ENCODE results near the gene OTOS. TPM values are rescaled to one million over a fixed set of nuclear protein-coding genes. Genes with fewer than 3 reads are reported as not detected.

The OTOS gene
- total RNA-seq, 2 donors from 2014 or later, result not detected

- ATAC-seq, result no peak
- DNase-seq, result no peak
- intact Hi-C loops (cut with DNase I, micrococcal nuclease), result no loop called here
These were observed 11.8 kb downstream of the OTOS start for GRCh38 chr2:240128608-240129145.

DNA sequence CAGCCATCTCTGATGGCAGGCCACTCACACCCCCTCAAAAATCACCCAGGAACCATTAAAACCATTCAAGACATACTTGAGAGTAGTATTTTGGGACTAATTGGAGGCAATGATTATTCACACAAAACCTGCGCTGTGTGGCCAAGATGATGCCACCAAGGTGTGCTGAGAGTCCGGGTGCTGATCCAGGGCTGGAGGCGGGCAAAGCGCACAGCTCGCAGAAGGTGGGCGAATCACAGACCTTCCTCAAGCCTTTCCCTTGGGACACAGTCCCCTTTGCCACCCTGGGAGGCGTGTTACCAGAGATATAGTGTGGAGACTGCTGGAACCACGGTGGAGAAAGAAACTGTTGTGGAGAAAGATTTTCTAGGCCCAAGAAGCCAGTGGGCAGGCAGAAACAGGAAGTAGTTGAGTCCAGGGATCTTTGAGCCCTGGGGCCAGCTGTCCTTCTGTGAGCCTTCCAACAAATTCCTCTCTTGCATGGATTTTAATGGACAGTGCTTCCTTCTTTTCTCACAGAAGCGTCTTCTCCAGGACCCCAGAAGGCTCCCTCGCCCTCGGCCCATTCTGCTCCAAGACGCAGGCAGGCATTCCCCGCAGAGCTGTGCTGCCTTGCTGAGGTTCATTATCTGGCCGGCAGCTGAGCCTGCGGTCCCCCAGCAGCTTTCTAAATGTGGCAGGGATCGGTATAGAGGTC is 12.4 kb downstream of the OTOS start:
- intact Hi-C loops (cut with DNase I, micrococcal nuclease), result no loop called here
- ATAC-seq (no peak), DNase-seq (no peak)

DNA sequence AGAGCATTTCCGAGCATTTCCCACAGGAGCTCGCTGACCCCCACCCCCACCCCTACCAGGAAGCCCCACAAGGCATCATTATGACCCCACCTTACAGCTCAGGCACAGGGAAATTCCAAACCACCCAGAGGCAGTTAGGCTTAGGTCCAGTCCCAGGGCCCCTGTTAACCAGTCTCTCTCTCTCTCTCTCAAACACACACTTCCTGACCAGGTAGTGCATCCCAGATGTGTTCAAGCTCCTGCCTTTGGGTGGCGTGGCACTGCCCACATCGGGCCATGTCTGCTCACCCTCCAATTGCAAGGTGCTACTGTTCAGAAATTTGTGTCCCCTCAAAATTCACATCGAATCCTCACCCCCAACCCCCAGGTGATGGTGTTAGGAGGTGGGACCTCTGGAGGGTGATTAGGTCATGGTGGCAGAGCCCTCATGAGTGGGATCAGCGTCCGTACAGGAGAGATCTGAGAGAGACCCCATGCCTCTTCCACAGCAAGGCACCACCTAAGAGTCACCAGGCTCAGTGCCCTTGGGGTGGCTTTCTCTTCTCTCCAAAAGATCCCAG is 13.2 kb downstream of the OTOS start:
- DNase-seq, result no peak
- ATAC-seq, result no peak
- intact Hi-C loops (cut with DNase I, micrococcal nuclease), result no loop called here

DNA sequence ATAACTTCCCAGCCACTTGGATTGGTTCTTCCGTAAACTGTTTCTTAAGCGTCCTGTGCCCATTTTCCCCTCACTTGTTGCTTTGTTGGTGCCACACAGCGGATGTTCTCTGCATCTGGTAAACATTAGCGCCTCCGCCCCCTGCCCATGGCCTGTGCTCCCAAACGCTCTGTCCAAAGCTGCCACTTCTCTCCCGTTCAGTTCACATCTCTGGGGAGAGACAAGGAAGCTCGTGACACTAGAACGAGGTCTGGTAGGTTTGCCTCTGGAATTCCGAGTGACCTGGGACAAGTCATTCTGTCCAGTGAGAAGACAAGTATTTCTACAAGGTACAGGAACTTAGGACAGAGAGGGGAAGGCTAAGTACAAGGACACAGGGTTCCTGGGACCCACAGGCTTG is 13.7 kb downstream of the OTOS start:
- no peak for DNase-seq
- intact Hi-C loops (cut with DNase I, micrococcal nuclease), result no loop called here
- no peak for ATAC-seq

DNA sequence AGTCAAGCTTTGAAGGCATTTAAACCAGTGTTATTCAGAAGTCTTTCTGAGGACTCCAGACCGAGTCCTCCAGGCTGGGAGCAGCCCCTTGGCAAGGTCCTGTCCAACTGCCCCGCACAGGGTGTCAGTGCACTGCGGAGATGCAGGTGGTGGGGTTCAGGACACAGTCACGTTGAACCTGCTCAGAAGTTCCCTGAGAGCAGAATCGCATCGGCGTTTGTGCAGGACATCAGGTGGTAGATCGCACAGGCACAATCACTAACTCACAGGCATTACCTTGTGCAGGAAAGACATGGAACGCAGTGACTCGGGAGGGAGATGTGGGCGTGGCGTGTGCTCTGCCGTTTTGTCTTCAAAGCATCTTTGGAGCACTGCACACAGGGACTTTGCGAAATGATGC is 14.7 kb downstream of the OTOS start:
- no peak for ATAC-seq
- DNase-seq, result no peak
- intact Hi-C loops (cut with DNase I, micrococcal nuclease), result no loop called here

GRCh38 chr2:240124651-240125030 is 15.8 kb downstream of the OTOS start:
- ATAC-seq, result no peak
- no peak for DNase-seq
- intact Hi-C loops (cut with DNase I, micrococcal nuclease), result no loop called here

DNA sequence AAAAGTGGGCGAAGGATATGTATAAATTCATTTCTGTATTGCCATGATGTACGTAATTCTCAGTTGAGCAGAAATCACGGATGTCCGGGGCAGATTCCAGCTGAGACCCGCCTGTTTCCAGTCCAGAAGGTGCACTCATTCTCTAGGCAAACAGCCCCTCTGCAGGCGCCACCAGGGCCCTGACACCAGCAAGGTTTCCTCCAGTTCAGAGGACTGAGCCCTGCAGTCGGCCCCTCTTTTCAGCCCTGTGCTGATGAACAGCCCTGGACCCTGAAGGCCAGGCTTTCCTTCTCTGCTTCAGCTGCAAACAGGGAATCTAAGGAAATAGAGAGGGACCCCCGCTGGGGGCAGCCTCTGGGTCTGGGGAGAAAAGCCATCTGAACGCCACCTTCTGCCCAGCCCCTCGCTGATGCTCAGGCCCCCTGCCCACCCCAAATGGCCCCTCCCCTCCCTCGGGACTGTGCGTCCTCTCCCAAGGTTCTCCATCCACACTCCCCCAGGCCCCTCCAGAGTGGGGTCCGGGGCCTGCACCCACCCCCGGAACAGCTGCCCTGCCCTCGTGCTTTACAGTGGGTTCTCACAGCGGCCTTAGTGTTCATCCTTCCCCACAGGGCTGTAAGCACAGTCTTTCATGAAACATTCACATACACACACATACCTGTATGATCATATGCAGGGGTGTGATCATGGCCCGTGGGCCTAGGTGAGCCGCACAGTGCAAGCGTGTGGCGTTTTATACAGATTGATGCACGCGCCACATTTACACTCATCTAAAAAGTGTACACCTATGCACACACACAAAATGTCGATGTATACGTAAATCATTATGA is 16.4 kb downstream of the OTOS start:
- intact Hi-C loops (cut with DNase I, micrococcal nuclease), result no loop called here
- DNase-seq (no peak), ATAC-seq (no peak)

DNA sequence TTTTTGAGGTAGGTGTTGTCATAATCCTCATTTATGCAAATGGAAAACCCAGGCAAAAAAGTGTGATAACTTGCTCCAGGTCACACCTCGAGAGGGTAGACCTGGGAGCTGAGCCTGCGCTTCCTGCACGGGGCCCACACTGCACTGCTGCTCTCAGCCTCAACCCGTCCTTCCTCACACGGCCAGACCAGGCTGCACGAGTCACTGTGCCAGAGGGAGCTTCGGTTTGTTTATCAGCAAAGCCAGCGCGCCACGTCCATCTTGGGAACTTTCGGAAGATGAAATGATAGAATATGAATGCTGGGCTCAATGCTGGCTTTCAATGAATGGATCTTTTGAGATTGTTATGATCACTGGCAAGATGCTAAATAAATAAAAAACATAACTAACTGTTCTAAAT is 18.8 kb downstream of the OTOS start:
- no peak for DNase-seq
- no peak for ATAC-seq
- intact Hi-C loops (cut with DNase I, micrococcal nuclease), result no loop called here

DNA sequence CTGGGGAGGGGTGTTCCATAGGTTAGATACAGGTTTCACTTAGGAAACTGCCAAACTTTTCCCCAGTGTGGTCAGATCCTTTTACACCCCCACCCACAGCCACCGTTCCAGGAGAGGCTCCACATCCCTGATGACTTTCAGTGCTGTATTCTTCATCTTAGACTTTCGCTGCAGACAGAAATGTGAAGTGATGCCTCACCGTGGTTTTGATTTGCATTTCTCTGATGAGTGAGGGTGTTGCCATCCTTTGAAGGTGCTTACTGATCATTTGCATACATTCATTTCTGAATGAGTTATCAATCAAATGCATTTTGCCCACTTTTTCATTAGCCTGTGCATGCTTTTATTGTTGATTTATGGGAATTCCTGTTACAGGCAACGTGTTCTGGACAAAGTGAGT is 19.3 kb downstream of the OTOS start:
- intact Hi-C loops (cut with DNase I, micrococcal nuclease), result no loop called here
- no peak for ATAC-seq

GRCh38 chr2:240114233-240114632 is 26.2 kb downstream of the OTOS start:
- DNase-seq, result no peak
- intact Hi-C loops (cut with DNase I, micrococcal nuclease), result no loop called here
- no peak for ATAC-seq

More for the DNA sequence above, 19.3 kb downstream of the OTOS start:
- no peak for DNase-seq

DNA sequence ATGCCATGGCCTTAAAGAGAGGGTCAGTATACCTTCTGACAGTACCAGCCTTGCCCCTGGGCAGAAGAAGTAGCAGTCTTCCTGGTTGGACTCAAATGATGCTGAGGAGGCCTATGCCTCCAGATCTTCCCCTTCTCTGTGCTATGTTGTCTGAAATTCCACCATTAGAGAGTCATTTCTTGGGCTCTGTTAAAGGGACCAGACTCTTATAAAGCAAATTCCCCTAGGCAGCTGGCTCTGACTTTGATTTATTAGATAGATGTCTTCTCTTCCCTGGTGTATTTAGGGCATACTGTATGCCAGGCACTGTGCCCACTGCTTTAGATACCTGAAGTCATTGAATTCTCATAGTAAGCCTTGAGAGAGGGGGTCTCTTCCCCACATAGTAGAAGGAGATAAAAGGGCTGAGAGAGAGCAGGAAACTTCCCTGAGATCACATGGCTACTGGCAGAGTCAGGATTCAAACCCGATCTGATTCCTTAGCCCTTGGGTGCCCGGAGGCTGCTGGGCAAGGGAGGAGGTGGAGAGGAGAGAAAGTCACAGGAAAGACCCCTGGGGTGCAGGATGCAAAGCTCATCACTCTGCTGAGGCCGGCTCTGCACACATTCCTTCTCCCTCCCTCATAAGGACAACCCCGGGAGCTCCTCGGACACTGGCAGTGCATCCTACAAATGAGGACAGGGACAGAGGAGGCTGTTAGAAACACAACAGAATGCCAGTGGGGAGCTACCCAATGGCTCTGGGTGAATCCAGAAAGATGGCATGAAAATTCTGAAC is 27.4 kb downstream of the OTOS start:
- DNase-seq (no peak), ATAC-seq (no peak)
- intact Hi-C loops (cut with DNase I, micrococcal nuclease), result no loop called here

DNA sequence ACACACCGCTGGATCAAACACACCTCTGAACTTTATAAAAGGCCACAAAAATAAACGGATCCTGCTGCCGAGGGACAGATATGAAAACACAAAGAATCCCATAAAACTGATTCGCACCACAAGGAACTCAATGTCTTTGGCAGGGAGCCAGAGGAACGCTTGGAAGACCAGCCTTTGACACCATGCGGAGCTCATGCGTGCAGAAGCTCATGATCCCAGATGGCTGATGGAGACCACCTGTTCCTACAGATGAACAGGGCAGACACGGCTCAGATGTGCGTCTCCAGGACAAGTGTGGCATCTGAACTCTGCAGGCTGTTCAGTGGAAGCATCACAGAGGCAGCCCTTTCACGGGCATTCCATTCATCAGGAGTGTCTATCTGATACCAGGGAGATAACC is 29.2 kb downstream of the OTOS start:
- DNase-seq, result no peak
- intact Hi-C loops (cut with DNase I, micrococcal nuclease), result no loop called here
- no peak for ATAC-seq

GRCh38 chr2:240109386-240109785 is 31.1 kb downstream of the OTOS start:
- DNase-seq (no peak), ATAC-seq (no peak)
- intact Hi-C loops (cut with DNase I, micrococcal nuclease), result no loop called here

DNA sequence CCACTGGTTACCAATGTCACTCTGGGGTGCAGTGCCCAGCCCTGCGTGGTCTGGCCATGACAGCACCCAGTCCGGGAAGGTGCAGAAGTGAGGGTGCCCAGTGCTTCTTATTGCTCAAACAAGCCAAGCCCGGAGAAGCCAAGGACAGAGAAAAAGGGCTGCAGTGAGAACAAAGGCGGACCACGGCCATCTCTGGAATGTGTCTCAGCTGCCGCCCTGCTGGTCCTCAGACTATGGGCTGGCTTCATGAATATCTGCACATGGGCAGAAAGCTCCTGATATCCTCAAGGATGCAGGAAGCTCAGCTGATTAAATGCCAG is 33.0 kb downstream of the OTOS start:
- DNase-seq, result no peak
- ATAC-seq, result no peak
- intact Hi-C loops (cut with DNase I, micrococcal nuclease), result no loop called here

GRCh38 chr2:240106765-240107476 is 33.5 kb downstream of the OTOS start:
- DNase-seq (no peak), ATAC-seq (no peak)
- intact Hi-C loops (cut with DNase I, micrococcal nuclease), result no loop called here

GRCh38 chr2:240105982-240106381 is 34.5 kb downstream of the OTOS start:
- intact Hi-C loops (cut with DNase I, micrococcal nuclease), result no loop called here
- no peak for DNase-seq
- ATAC-seq, result no peak

- ATAC-seq (no peak), DNase-seq (no peak)
- intact Hi-C loops (cut with DNase I, micrococcal nuclease), result no loop called here
These were observed 37.3 kb downstream of the OTOS start for GRCh38 chr2:240103136-240103535.

DNA sequence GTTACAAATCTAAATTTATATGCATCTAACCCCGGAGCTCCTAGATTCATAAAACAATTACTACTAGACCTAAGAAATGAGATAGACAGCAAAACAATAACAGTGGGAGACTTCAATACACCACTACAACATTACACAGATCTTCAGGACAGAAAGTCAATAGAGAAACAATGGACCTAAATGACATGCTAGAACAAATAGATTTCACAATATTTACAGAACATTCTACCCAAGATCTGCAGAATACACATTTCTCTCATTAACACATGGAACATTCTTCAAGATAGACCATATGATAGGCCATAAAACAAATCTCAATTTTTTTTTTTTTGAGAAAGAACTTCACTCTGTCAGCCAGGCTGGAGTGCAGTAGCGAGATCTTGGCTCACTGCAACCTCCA is 42.1 kb downstream of the OTOS start:
- DNase-seq (no peak), ATAC-seq (no peak)
- intact Hi-C loops (cut with DNase I, micrococcal nuclease), result no loop called here
